ENCODE results near the gene ORAI2. TPM values are rescaled to one million over a fixed set of nuclear protein-coding genes. Genes with fewer than 3 reads are reported as not detected.

ORAI2 gene
- total and polyA plus RNA-seq, 2 of the 13 experiments (the other 11 are each of a cell fraction or from before 2014, with no cell fraction given), result 3.0 to 6.0 TPM

DNA sequence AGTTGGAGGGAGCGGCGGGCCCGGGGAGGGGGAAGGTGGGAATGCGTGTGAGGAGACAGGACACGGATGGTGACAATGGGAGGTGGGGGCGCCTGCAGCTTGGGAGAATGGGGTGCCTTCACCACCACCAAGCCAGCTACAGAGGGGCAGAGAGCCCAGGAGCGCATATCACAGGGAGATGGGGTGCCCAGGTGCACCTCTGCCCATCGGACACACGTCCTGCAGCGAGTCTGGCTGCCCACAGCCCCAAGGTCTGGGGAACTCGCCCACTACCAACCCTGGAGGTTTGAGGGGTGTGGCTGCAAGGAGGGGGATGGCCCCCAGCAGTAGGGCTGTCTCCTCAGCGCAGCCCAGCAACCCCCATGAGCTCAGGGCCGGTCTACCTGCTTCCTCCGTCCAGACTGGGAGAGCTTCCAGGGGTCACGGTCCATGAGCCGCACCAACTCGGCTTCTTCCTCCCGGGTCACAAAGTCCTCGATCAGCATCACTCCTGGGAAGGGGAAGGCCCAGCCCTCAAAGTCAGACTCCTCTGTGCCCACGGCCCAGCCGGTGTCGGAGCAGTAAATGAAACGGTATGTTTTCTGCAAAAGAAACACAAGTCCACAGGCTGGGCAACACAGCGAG is 26.0 kb downstream of the ORAI2 start:
- no peak overlapping the region for H3K4me3 ChIP-seq (replicated peaks in 1 of 3; ENCODE audit: insufficient read depth in 1 of 3, low read depth in 2 of 3, low read length in 3 of 3)
- H2AFZ ChIP-seq (ENCODE audit: low read length), result no peak overlapping the region
- intact Hi-C loops (cut with micrococcal nuclease; ENCODE audit: unreplicated experiment), result no loop called here
- H3K4me1 ChIP-seq (ENCODE audit: insufficient read depth, low read length), result peaks cover 16% of the 10 kb centered on the region
- no peak overlapping the region for H3K9ac ChIP-seq (ENCODE audit: insufficient read depth, low read depth, low read length)
- FAIRE-seq (no peak), DNase-seq (ENCODE audit: low spot score) (no peak), ATAC-seq (no peak)
- H3K36me3 ChIP-seq (replicated peaks in 1 of 2; ENCODE audit: control insufficient read depth in 1 of 2, insufficient read depth in 2 of 2, low read length in 2 of 2), result peaks cover 9 to 12% of the 10 kb centered on the region in 2 experiments; a peak in 3 of 5 replicates
- BruUV-seq (replicated peaks), result no TSS peak
- TF ChIP-seq ZKSCAN1 (IDR thresholded peaks at IDR 0.05; ENCODE audit: low read length) (no peak), AGO2 (optimal IDR thresholded peaks at IDR 0.05; ENCODE audit: low read depth, low read length) (peak; percentile 22)
- H4K20me1 ChIP-seq (ENCODE audit: insufficient read depth, low read length), result no peaks in the 10 kb centered on the region
- no peak overlapping the region for H3K4me2 ChIP-seq (ENCODE audit: low read depth, low read length)
- WGBS (ENCODE audit: low lambda C conversion rate), result 99% methylated on average over 17 of the region's 24 CpGs
- in situ Hi-C loops (cut with HindIII; ENCODE audit: extremely low pct_ligation_motif_present, low pct_unique_long_range_greater_than_20kb), result no loop called here
- CTCF ChIA-PET (ENCODE audit: low intra/inter-chr PET ratio, low total read pairs), result no interaction called here
- H3K9me3 ChIP-seq (ENCODE audit: low read length), result no peaks in the 10 kb centered on the region
- H3K79me2 ChIP-seq (ENCODE audit: insufficient read depth, low read length), result peaks cover 11% of the 10 kb centered on the region
- POLR2A ChIA-PET, result no interaction called here
- peaks cover 0 to 2% of the 10 kb centered on the region in 2 experiments; a peak in 2 of 5 replicates for H3K27me3 ChIP-seq (ENCODE audit: control insufficient read depth in 1 of 2, insufficient read depth in 2 of 2, low read length in 2 of 2)
- H3K27ac ChIP-seq (ENCODE audit: extremely low read length, insufficient read depth, low read length), result no peak overlapping the region

DNA sequence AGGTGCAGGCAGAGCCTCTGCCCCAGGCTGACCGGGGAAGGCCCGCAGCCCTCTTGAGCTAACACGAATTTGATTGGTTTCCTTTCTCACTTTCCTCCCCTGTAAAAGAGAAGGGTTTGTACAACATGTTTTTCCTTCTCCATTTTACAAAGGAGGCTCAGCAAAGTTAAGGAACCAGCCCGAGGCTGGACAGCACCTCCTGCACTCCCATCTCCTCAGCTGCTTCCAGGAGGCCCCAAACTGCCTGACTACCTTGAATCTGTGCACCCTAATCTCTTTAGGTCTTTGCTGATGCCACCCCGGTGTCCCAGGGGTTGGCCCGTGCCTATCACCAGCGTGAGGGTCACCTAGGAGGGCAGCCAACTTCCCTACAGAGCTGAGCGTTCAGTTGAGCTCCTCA is 27.1 kb downstream of the ORAI2 start:
- ATAC-seq, result no peak
- no peaks in the 10 kb centered on the region for H4K20me1 ChIP-seq (ENCODE audit: insufficient read depth, low read length)
- H2AFZ ChIP-seq (ENCODE audit: low read length), result no peak overlapping the region
- DNase-seq (ENCODE audit: low spot score), result no peak
- no peak overlapping the region for H3K4me3 ChIP-seq (replicated peaks in 1 of 3; ENCODE audit: insufficient read depth in 1 of 3, low read depth in 2 of 3, low read length in 3 of 3)
- no peaks in the 10 kb centered on the region for H3K9me3 ChIP-seq (ENCODE audit: low read length)
- intact Hi-C loops (cut with micrococcal nuclease; ENCODE audit: unreplicated experiment), result no loop called here
- in situ Hi-C loops (cut with HindIII; ENCODE audit: extremely low pct_ligation_motif_present, low pct_unique_long_range_greater_than_20kb), result no loop called here
- 91% methylated on average over 8 of the region's 8 CpGs for WGBS (ENCODE audit: low lambda C conversion rate)
- no peak for FAIRE-seq
- TF ChIP-seq FOXK2 (IDR thresholded peaks at IDR 0.05) (no peak), ZNF550 (CRISPR knock-in tag; IDR thresholded peaks at IDR 0.05; ENCODE audit: borderline replicate concordance) (no peak), SUZ12 (IDR thresholded peaks at IDR 0.05; ENCODE audit: low read depth, low read length) (no peak), CCAR2 (optimal IDR thresholded peaks at IDR 0.05; ENCODE audit: low read depth, low read length) (no peak), HDAC1 (CRISPR knock-in tag; IDR thresholded peaks at IDR 0.05) (no peak), ZNF749 (CRISPR knock-in tag; IDR thresholded peaks at IDR 0.05; ENCODE audit: borderline replicate concordance) (no peak), ZNF883 (CRISPR knock-in tag; IDR thresholded peaks at IDR 0.05; ENCODE audit: not compliant biosample characterization) (no peak), ZNF232 (CRISPR knock-in tag; IDR thresholded peaks at IDR 0.05; ENCODE audit: borderline replicate concordance) (no peak), CBX5 (CRISPR knock-in tag; IDR thresholded peaks at IDR 0.05; ENCODE audit: borderline replicate concordance) (no peak), ZNF816 (CRISPR knock-in tag; IDR thresholded peaks at IDR 0.05; ENCODE audit: borderline replicate concordance) (no peak), ZNF484 (CRISPR knock-in tag; IDR thresholded peaks at IDR 0.05; ENCODE audit: borderline replicate concordance, low read depth) (no peak), HOXA9 (CRISPR knock-in tag; IDR thresholded peaks at IDR 0.05; ENCODE audit: borderline replicate concordance) (no peak), ZFP36L1 (CRISPR knock-in tag; IDR thresholded peaks at IDR 0.05) (no peak)
- TF ChIP-seq, protein P1, sequence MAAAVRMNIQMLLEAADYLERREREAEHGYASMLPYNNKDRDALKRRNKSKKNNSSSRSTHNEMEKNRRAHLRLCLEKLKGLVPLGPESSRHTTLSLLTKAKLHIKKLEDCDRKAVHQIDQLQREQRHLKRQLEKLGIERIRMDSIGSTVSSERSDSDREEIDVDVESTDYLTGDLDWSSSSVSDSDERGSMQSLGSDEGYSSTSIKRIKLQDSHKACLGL (CRISPR knock-in tag; IDR thresholded peaks at IDR 0.05), result no peak
- TF ChIP-seq, protein P2, sequence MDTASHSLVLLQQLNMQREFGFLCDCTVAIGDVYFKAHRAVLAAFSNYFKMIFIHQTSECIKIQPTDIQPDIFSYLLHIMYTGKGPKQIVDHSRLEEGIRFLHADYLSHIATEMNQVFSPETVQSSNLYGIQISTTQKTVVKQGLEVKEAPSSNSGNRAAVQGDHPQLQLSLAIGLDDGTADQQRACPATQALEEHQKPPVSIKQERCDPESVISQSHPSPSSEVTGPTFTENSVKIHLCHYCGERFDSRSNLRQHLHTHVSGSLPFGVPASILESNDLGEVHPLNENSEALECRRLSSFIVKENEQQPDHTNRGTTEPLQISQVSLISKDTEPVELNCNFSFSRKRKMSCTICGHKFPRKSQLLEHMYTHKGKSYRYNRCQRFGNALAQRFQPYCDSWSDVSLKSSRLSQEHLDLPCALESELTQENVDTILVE (CRISPR knock-in tag; IDR thresholded peaks at IDR 0.05), result no peak
- peaks cover 9 to 12% of the 10 kb centered on the region in 2 experiments; a peak in 3 of 5 replicates for H3K36me3 ChIP-seq (replicated peaks in 1 of 2; ENCODE audit: control insufficient read depth in 1 of 2, insufficient read depth in 2 of 2, low read length in 2 of 2)
- BruUV-seq (replicated peaks), result no TSS peak
- H3K79me2 ChIP-seq (ENCODE audit: insufficient read depth, low read length), result peaks cover 14% of the 10 kb centered on the region
- ChIA-PET CTCF (ENCODE audit: low intra/inter-chr PET ratio, low total read pairs) (no interaction called here), POLR2A (no interaction called here)
- no peak overlapping the region for H3K27ac ChIP-seq (ENCODE audit: extremely low read length, insufficient read depth, low read length)
- H3K27me3 ChIP-seq (ENCODE audit: control insufficient read depth in 1 of 2, insufficient read depth in 2 of 2, low read length in 2 of 2), result peaks cover 0 to 5% of the 10 kb centered on the region in 2 experiments; a peak in 2 of 5 replicates
- H3K4me1 ChIP-seq (ENCODE audit: insufficient read depth, low read length), result peaks cover 16% of the 10 kb centered on the region
- no peak overlapping the region for H3K9ac ChIP-seq (ENCODE audit: insufficient read depth, low read depth, low read length)
- no peak overlapping the region for H3K4me2 ChIP-seq (ENCODE audit: low read depth, low read length)

All from HepG2 (cell line).